K562 (cell line): ENCODE results near the gene RNF167. TPM values are rescaled to one million over a fixed set of nuclear protein-coding genes. Genes with fewer than 3 reads are reported as not detected.

ENCODE experiments used
- ATAC-seq: fragments of 200-7000 bp; cut with Tn5 transposase; 3 replicates; pipeline ENCODE4 v1.9.1; 2020; ENCODE audit warnings: moderate library complexity
- BruUV-seq: library from RNA; stranded (reverse); fragments of 400-500 nt; replicated peaks from 2 replicates; lab custom pipeline; 2021; lab: Mats Ljungman, UMichigan
- CTCF ChIA-PET: fragments of 300-600 bp; formaldehyde crosslinking; extraction: SDS; loops from one replicate; lab custom pipeline; 2021; ENCODE audit warnings: low intra/inter-chr PET ratio; lab: Yijun Ruan, JAX
- POLR2A ChIA-PET: fragments of 300-600, 350-650 bp; sonication (Branson Sonifier 250); formaldehyde crosslinking; extraction: SDS; loops from one replicate; lab custom pipeline; 2021; ENCODE audit warnings: antibody characterized with exemption, inconsistent platforms; lab: Yijun Ruan, JAX
- DNase-seq, 4 experiments: peaks; one replicate each; pipeline versions ENCODE4 v3.0.0 to v3.0.0-alpha.2; 2011 to 2018; ENCODE audit warnings: low spot score in 3 of 4, mixed read lengths in 3 of 4; ENCODE audit errors: extremely low read depth in 1 of 4
- FAIRE-seq: peaks from 2 replicates; lab custom pipeline; 2011; peaks lifted over from hg19 to GRCh38; lab: Jason Lieb, UNC
- H2AFZ ChIP-seq: 2 replicates; pipeline ENCODE4 v1.6.0; 2011; ENCODE audit warnings: low read depth, low read length, control low read depth, inconsistent platforms
- H3K27ac ChIP-seq: fragments of 200-600 bp; 3 replicates; pipeline ENCODE4 v1.8.0; 2011; ENCODE audit warnings: low read depth, mild to moderate bottlenecking, control low read depth, inconsistent platforms, low read length, moderate library complexity, mixed read lengths; ENCODE audit errors: extremely low read depth
- H3K27me3 ChIP-seq, 2 experiments: fragments of 300-600 bp in 1 of 2; 2 replicates in 1 of 2; 3 replicates in 1 of 2; pipeline versions ENCODE4 v1.6.0 to v1.8.0; 2011; ENCODE audit warnings: inconsistent platforms in 2 of 2, low read length in 2 of 2, mild to moderate bottlenecking in 1 of 2, mixed read lengths in 1 of 2, moderate library complexity in 1 of 2; ENCODE audit not compliant: control insufficient read depth in 2 of 2, insufficient read depth in 2 of 2
- H3K36me3 ChIP-seq: fragments of 300-600 bp; 3 replicates; pipeline ENCODE4 v1.8.0; 2011; ENCODE audit warnings: mild to moderate bottlenecking, low read length, inconsistent platforms; ENCODE audit not compliant: control insufficient read depth, insufficient read depth
- H3K4me1 ChIP-seq, 2 experiments: fragments of 200-600 bp in 1 of 2; replicated peaks in 1 of 2; 2 replicates in 1 of 2; 3 replicates in 1 of 2; pipeline versions ENCODE4 v1.5.1 to v1.8.0; 2011; ENCODE audit warnings: inconsistent platforms in 2 of 2, low read length in 2 of 2, mild to moderate bottlenecking in 1 of 2, mixed read lengths in 1 of 2, moderate library complexity in 1 of 2; ENCODE audit not compliant: control insufficient read depth in 2 of 2, insufficient read depth in 2 of 2
- H3K4me2 ChIP-seq: 2 replicates; pipeline ENCODE4 v1.6.1; 2011; ENCODE audit warnings: low read length, control low read depth, inconsistent platforms, mixed read lengths; ENCODE audit not compliant: insufficient read depth
- H3K4me3 ChIP-seq: fragments of 200-600 bp; sonication (generic), shearing (Covaris generic); 2 replicates; pipeline ENCODE4 v1.5.1; 2016; ENCODE audit warnings: control low read depth, inconsistent platforms
- H3K79me2 ChIP-seq: fragments of 200-600 bp; 3 replicates; pipeline ENCODE4 v1.8.0; 2011; ENCODE audit warnings: low read length, inconsistent platforms; ENCODE audit not compliant: control insufficient read depth, insufficient read depth
- H3K9ac ChIP-seq, 2 experiments: 2 replicates each; pipeline versions ENCODE4 v1.6.0 to v1.6.1; 2011; ENCODE audit warnings: low read depth in 2 of 2, low read length in 2 of 2, control low read depth in 1 of 2, inconsistent platforms in 1 of 2, mild to moderate bottlenecking in 1 of 2, mixed read lengths in 1 of 2; ENCODE audit not compliant: insufficient read depth in 1 of 2
- H3K9me1 ChIP-seq: one replicate; pipeline ENCODE4 v1.6.0; 2011; ENCODE audit warnings: inconsistent platforms, mild to moderate bottlenecking, low read length, moderate library complexity; ENCODE audit not compliant: control insufficient read depth, insufficient read depth
- H3K9me3 ChIP-seq: replicated peaks from 2 replicates; pipeline ENCODE4 v1.5.1; 2011; ENCODE audit warnings: low read depth, low read length, inconsistent platforms; ENCODE audit not compliant: control insufficient read depth, insufficient read depth
- H4K20me1 ChIP-seq: replicated peaks from 2 replicates; pipeline ENCODE4 v1.6.1; 2011; ENCODE audit warnings: low read length, inconsistent platforms, mixed read lengths; ENCODE audit not compliant: control insufficient read depth, insufficient read depth
- CREBBP ChIP-seq: IDR thresholded peaks from one replicate; pipeline ENCODE4 v1.6.1; 2012; ENCODE audit warnings: low read depth, mild to moderate bottlenecking, control low read depth, inconsistent platforms, low read length
- IRF9 ChIP-seq: fragments of 450-650 bp; IDR thresholded peaks from 2 replicates; pipeline ENCODE4 v1.6.1; 2016; ENCODE audit warnings: missing biosample characterization, missing genetic modification characterization
- KLF16 ChIP-seq: IDR thresholded peaks from 2 replicates; pipeline ENCODE4 v1.6.1; 2016; ENCODE audit warnings: antibody characterized with exemption
- PCBP1 ChIP-seq: fragments of 200-400 bp; formaldehyde crosslinking; IDR thresholded peaks from 2 replicates; pipeline ENCODE4 v1.6.1; 2018; ENCODE audit warnings: mild to moderate bottlenecking, low read depth, low read length; ENCODE audit not compliant: poor library complexity, severe bottlenecking
- SAFB2 ChIP-seq: fragments of 200-400 bp; formaldehyde crosslinking; IDR thresholded peaks from 2 replicates; pipeline ENCODE4 v1.6.1; 2018; ENCODE audit warnings: borderline replicate concordance, low read length, low read depth, moderate library complexity; ENCODE audit not compliant: severe bottlenecking
- SAP30 ChIP-seq: fragments of 200-600 bp; sonication (generic); IDR thresholded peaks from 2 replicates; pipeline ENCODE4 v1.6.1; 2012; ENCODE audit warnings: borderline replicate concordance, low read depth, mild to moderate bottlenecking, moderate library complexity, low read length, control low read depth, inconsistent platforms; ENCODE audit not compliant: insufficient read depth, poor library complexity, severe bottlenecking
- STAT5B ChIP-seq: fragments of 250-450 bp; sonication (Bioruptor Pico); IDR thresholded peaks from 2 replicates; pipeline ENCODE4 v1.8.0; 2021; ENCODE audit warnings: mild to moderate bottlenecking, inconsistent platforms
- USF1 ChIP-seq: sonication (generic); formaldehyde crosslinking; IDR thresholded peaks from 2 replicates; pipeline ENCODE4 v1.9.0; 2022; ENCODE audit warnings: mild to moderate bottlenecking, missing genetic modification reagents
- ZNF217 ChIP-seq: sonication (generic); formaldehyde crosslinking; IDR thresholded peaks from 2 replicates; pipeline ENCODE4 v1.8.0; 2022; ENCODE audit warnings: mild to moderate bottlenecking, missing genetic modification reagents
- ZNF609 ChIP-seq: sonication (generic); formaldehyde crosslinking; IDR thresholded peaks from 2 replicates; pipeline ENCODE4 v1.8.1; 2023; ENCODE audit warnings: missing genetic modification reagents, mild to moderate bottlenecking, borderline replicate concordance
- ZNF740 ChIP-seq, 3 experiments: fragments of 200-800 bp in 1 of 3; sonication (Bioruptor generic) in 1 of 3; sonication (generic) in 1 of 3; formaldehyde crosslinking in 1 of 3; IDR thresholded peaks; 2 replicates each; pipeline versions ENCODE4 v1.6.1 to v1.8.0; 2016 to 2022; ENCODE audit warnings: mild to moderate bottlenecking in 2 of 3, missing compliant biosample characterization in 2 of 3, missing genetic modification characterization in 2 of 3, missing genetic modification reagents in 1 of 3
- WGBS: fragments of 100-300 bp; shearing (Covaris generic); methylation state at CpG from one replicate; pipeline ENCODE4 v1.1.6; 2016; ENCODE audit warnings: low coverage, mixed read lengths; ENCODE audit not compliant: insufficient coverage; ENCODE audit errors: missing lambda C conversion rate; 5-methylcytosine and 5-hydroxymethylcytosine counted together
- in situ Hi-C: fragments of 300-500 bp; cut with MboI; formaldehyde crosslinking; loops from 4 replicates; pipeline ENCODE4 v1.15.0; 2018; ENCODE audit warnings: inconsistent platforms, mixed read lengths
- intact Hi-C: fragments of 100-400 bp; cut with micrococcal nuclease; formaldehyde crosslinking; loops from 2 replicates; pipeline ENCODE4 v1.14.2; 2022
- polyA plus RNA-seq, 8 experiments: library from polyadenylated mRNA; depleted of rRNA in 4 of 8; stranded (reverse) in 5 of 8; unstranded in 3 of 8; fragments of >200 nt; fragmentation: Nextera tagmentation in 2 of 8; fragmentation: Illumina TruSeq in 1 of 8; extraction: Ambion mirVana in 2 of 8; extraction: Trizol in 1 of 8; gene quantifications; 2 replicates each; pipeline versions ENCODE4 v1.2.1 to v1.2.3, GENCODE V29; 2011 to 2014; ENCODE audit warnings: inconsistent platforms in 1 of 8, missing spikeins in 1 of 8
- total RNA-seq, 7 experiments: library from RNA; depleted of rRNA in 6 of 7; stranded (reverse); fragments of >200 nt in 6 of 7; fragmentation: Illumina TruSeq in 2 of 7; extraction: Trizol in 2 of 7; gene quantifications; 2 replicates each; pipeline versions ENCODE4 v1.2.1 to v1.2.3, GENCODE V29; 2011 to 2021; ENCODE audit warnings: low replicate concordance in 1 of 7

Gene RNF167
- total and polyA plus RNA-seq, 9 of the 15 experiments (the other 6 are each of a cell fraction or from before 2014, with no cell fraction given), result 16.5 to 143 (median 45.5) TPM

GRCh38 chr17:4895657-4896331 is 44.3 kb upstream of the RNF167 start:
- H3K9ac ChIP-seq, result no peak overlapping the region
- in situ Hi-C loops, result no loop called here
- TF ChIP-seq PCBP1 (no peak), SAP30 (no peak), CREBBP (no peak), IRF9 (tag) (no peak), STAT5B (CRISPR knock-in tag) (no peak), SAFB2 (no peak), ZNF217 (CRISPR knock-in tag) (no peak), ZNF609 (CRISPR knock-in tag) (no peak), KLF16 (no peak), USF1 (CRISPR knock-in tag) (no peak), ZNF740 (CRISPR knock-in tag; IDR thresholded peaks at IDR 0.05) (no peak), ZNF740 (tag; IDR thresholded peaks at IDR 0.05) (no peak)

More at GRCh38 chr17:4895657-4896331, 44.3 kb upstream of the RNF167 start:
- Histone ChIP-seq H3K4me3 (no peak overlapping the region), H3K27me3 (no peaks in the 10 kb centered on the region), H4K20me1 (no peaks in the 10 kb centered on the region), H2AFZ (no peak overlapping the region), H3K27ac (no peak overlapping the region), H3K36me3 (peaks cover 58% of the 10 kb centered on the region; the same call in 2 of the 3 replicates), H3K9me3 (no peaks in the 10 kb centered on the region), H3K4me2 (no peak overlapping the region), H3K9me1 (no peaks in the 10 kb centered on the region), H3K4me1 (peaks cover 0 to 19% of the 10 kb centered on the region in 2 experiments; a peak in 2 of 5 replicates), H3K79me2 (no peaks in the 10 kb centered on the region)
- CTCF ChIA-PET, result no interaction called here
- DNase-seq (peak; percentile 22 to 32 (median 29)), FAIRE-seq (no peak), ATAC-seq (peak; percentile 71)
- WGBS, result 88% methylated on average over 9 of the region's 27 CpGs
- intact Hi-C loops, result no loop called here
- POLR2A ChIA-PET, result interaction anchor here (0.7 kb wide), 1 partner anchor 1255 kb away, joined by 3 read pairs; no protein-coding TSS in a partner anchor
- BruUV-seq, result TSS peak; percentile 51
